Sigmoid colon (tissue), 3 donors: ENCODE measurements around the gene KRTAP12-1.

Experiments
- POLR2A ChIP-seq, 2 donors: fragments of 450-650 bp; IDR thresholded peaks; one replicate each; pipeline ENCODE4 v1.6.1; 2016; ENCODE audit warnings: antibody characterized with exemption in 2 of 2, mild to moderate bottlenecking in 2 of 2, moderate library complexity in 2 of 2
- TF ChIP-seq, protein P1 (sequence below), 4 experiments: fragments of 450-650 bp in 3 of 4; fragments of 200-600 bp in 1 of 4; IDR thresholded peaks; one replicate each; pipeline ENCODE4 v1.5.1; 2016 to 2019; ENCODE audit warnings: antibody characterized with exemption in 4 of 4, mild to moderate bottlenecking in 3 of 4, moderate library complexity in 2 of 4

DNA sequence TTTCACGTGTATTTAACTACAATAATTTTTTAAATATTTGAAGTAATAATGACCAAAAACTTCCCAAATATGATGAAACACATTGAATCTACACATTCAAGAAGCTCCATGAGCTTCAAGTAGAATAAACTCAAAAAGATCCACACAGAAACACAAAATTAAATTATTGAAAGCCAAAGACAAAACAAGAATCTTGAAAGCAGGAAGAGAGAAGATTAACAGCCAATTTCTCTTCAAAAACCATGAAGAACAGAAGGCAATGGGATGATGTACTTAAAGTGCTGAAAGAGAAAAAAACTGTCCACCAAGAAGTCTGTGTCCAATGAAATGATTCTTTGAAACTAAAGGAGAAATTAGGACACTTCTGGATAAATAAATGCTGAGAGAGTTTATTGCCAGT lies 49.9 kb downstream of the KRTAP12-1 start:
- TF ChIP-seq POLR2A (IDR thresholded peaks at IDR 0.05), result no peak
- TF ChIP-seq, protein P1, sequence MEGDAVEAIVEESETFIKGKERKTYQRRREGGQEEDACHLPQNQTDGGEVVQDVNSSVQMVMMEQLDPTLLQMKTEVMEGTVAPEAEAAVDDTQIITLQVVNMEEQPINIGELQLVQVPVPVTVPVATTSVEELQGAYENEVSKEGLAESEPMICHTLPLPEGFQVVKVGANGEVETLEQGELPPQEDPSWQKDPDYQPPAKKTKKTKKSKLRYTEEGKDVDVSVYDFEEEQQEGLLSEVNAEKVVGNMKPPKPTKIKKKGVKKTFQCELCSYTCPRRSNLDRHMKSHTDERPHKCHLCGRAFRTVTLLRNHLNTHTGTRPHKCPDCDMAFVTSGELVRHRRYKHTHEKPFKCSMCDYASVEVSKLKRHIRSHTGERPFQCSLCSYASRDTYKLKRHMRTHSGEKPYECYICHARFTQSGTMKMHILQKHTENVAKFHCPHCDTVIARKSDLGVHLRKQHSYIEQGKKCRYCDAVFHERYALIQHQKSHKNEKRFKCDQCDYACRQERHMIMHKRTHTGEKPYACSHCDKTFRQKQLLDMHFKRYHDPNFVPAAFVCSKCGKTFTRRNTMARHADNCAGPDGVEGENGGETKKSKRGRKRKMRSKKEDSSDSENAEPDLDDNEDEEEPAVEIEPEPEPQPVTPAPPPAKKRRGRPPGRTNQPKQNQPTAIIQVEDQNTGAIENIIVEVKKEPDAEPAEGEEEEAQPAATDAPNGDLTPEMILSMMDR (IDR thresholded peaks at IDR 0.05), result no peak
